DND-41 (cell line): ENCODE data around the gene ADH1C.
"Not testable (repeated sequence)": the region's sequence is repeated elsewhere in the genome, so short reads cannot be mapped to it uniquely, and the experiment has no call there.

Experiments used
- ATAC-seq: fragments of 200-7000 bp; cut with Tn5 transposase; 3 replicates; pipeline ENCODE4 v1.9.1; 2021; ENCODE audit warnings: low read depth; ENCODE audit not compliant: insufficient read depth
- DNase-seq: peaks from one replicate; pipeline ENCODE4 v3.0.0-alpha.2; 2020
- H2AFZ ChIP-seq: 2 replicates; pipeline ENCODE4 v1.6.0; 2012; ENCODE audit warnings: low read depth, low read length
- H3K27ac ChIP-seq: 2 replicates; pipeline ENCODE4 v1.5.1; 2012; ENCODE audit warnings: low read length, inconsistent platforms
- H3K27me3 ChIP-seq: fragments of 200-600 bp; sonication (generic); 2 replicates; pipeline ENCODE4 v1.6.0; 2012; ENCODE audit warnings: low read length, mild to moderate bottlenecking, inconsistent platforms; ENCODE audit not compliant: insufficient read depth, poor library complexity
- H3K36me3 ChIP-seq: 2 replicates; pipeline ENCODE4 v1.5.1; 2012; ENCODE audit warnings: low read length, inconsistent platforms; ENCODE audit not compliant: insufficient read depth
- H3K4me1 ChIP-seq: 2 replicates; pipeline ENCODE4 v1.5.1; 2012; ENCODE audit warnings: mild to moderate bottlenecking, low read length; ENCODE audit not compliant: insufficient read depth
- H3K4me2 ChIP-seq: 2 replicates; pipeline ENCODE4 v1.6.0; 2012; ENCODE audit warnings: mild to moderate bottlenecking, moderate library complexity, low read length, inconsistent platforms; ENCODE audit not compliant: insufficient read depth
- H3K4me3 ChIP-seq, 2 experiments: fragments of 200-600 bp in 1 of 2; shearing (Covaris generic) in 1 of 2; 2 replicates each; pipeline ENCODE4 v1.5.1; 2012 to 2016; ENCODE audit warnings: inconsistent platforms in 2 of 2, low read length in 2 of 2, mild to moderate bottlenecking in 2 of 2, low read depth in 1 of 2, moderate library complexity in 1 of 2
- H3K79me2 ChIP-seq: 2 replicates; pipeline ENCODE4 v1.6.0; 2012; ENCODE audit warnings: low read length, inconsistent platforms; ENCODE audit not compliant: insufficient read depth
- H3K9ac ChIP-seq: 2 replicates; pipeline ENCODE4 v1.6.0; 2012; ENCODE audit warnings: low read depth, mild to moderate bottlenecking, inconsistent platforms, low read length, moderate library complexity
- H3K9me3 ChIP-seq: 2 replicates; pipeline ENCODE4 v1.5.1; 2012; ENCODE audit warnings: low read length, moderate library complexity, mild to moderate bottlenecking, inconsistent platforms; ENCODE audit not compliant: insufficient read depth, severe bottlenecking
- H4K20me1 ChIP-seq: 2 replicates; pipeline ENCODE4 v1.6.0; 2012; ENCODE audit warnings: low read length; ENCODE audit not compliant: insufficient read depth
- CTCF ChIP-seq: IDR thresholded peaks from 2 replicates; pipeline ENCODE4 v1.5.1; 2012; ENCODE audit warnings: borderline replicate concordance, low read length, moderate library complexity, mild to moderate bottlenecking; ENCODE audit not compliant: poor library complexity, severe bottlenecking; ENCODE audit errors: extremely low read depth
- EZH2 ChIP-seq: IDR thresholded peaks from 3 replicates; pipeline ENCODE4 v1.6.1; 2012; ENCODE audit warnings: borderline replicate concordance, low read depth, mild to moderate bottlenecking, moderate library complexity, low read length, inconsistent platforms; ENCODE audit not compliant: severe bottlenecking

Gene ADH1C

GRCh38 chr4:99378876-99379275 lies 26.3 kb upstream of the ADH1C start:
- Histone ChIP-seq H3K27ac (no peak overlapping the region), H4K20me1 (no peaks in the 10 kb centered on the region)
- ATAC-seq: no peak

GRCh38 chr4:99377341-99377740 lies 24.8 kb upstream of the ADH1C start:
- H3K36me3 ChIP-seq, H3K4me1 ChIP-seq, H3K27ac ChIP-seq, H2AFZ ChIP-seq, H3K4me3 ChIP-seq, H3K9me3 ChIP-seq, ATAC-seq, H3K4me2 ChIP-seq, H3K79me2 ChIP-seq, H3K9ac ChIP-seq, H3K27me3 ChIP-seq, H4K20me1 ChIP-seq, DNase-seq: not testable (repeated sequence)
- peak; percentile 29 for TF ChIP-seq CTCF

More at GRCh38 chr4:99378876-99379275, 26.3 kb upstream of the ADH1C start:
- Histone ChIP-seq H3K4me3 (no peak overlapping the region), H3K27me3 (no peaks in the 10 kb centered on the region), H3K9me3 (peaks cover 6% of the 10 kb centered on the region), H3K79me2 (no peaks in the 10 kb centered on the region), H3K9ac (no peak overlapping the region), H3K4me1 (no peaks in the 10 kb centered on the region), H2AFZ (no peak overlapping the region), H3K36me3 (no peaks in the 10 kb centered on the region), H3K4me2 (no peak overlapping the region)
- TF ChIP-seq EZH2: no peak
- no peak for DNase-seq

GRCh38 chr4:99372464-99372863 lies 19.9 kb upstream of the ADH1C start:
- not testable (repeated sequence) for H3K9ac ChIP-seq, H2AFZ ChIP-seq, DNase-seq, ATAC-seq, H4K20me1 ChIP-seq, H3K79me2 ChIP-seq, H3K27ac ChIP-seq, H3K4me2 ChIP-seq, H3K36me3 ChIP-seq, H3K9me3 ChIP-seq, H3K27me3 ChIP-seq, H3K4me1 ChIP-seq, H3K4me3 ChIP-seq

- not testable (repeated sequence) for H4K20me1 ChIP-seq, H3K27me3 ChIP-seq, H3K27ac ChIP-seq, H3K4me1 ChIP-seq, H3K4me3 ChIP-seq, DNase-seq, H3K9me3 ChIP-seq, H3K4me2 ChIP-seq, H2AFZ ChIP-seq, H3K9ac ChIP-seq, ATAC-seq, H3K79me2 ChIP-seq, H3K36me3 ChIP-seq
Observed at GRCh38 chr4:99367817-99368216, 15.3 kb upstream of the ADH1C start.

GRCh38 chr4:99366491-99366890 lies 13.9 kb upstream of the ADH1C start:
- H3K4me2 ChIP-seq: no peak overlapping the region
- no peaks in the 10 kb centered on the region for H3K36me3 ChIP-seq
- H3K4me3 ChIP-seq: no peak overlapping the region
- H3K27ac ChIP-seq: no peak overlapping the region
- no peaks in the 10 kb centered on the region for H3K9me3 ChIP-seq
- no peak overlapping the region for H2AFZ ChIP-seq
- DNase-seq (no peak), ATAC-seq (no peak)
- H3K27me3 ChIP-seq: no peaks in the 10 kb centered on the region
- no peaks in the 10 kb centered on the region for H4K20me1 ChIP-seq
- TF ChIP-seq CTCF: no peak
- TF ChIP-seq EZH2: no peak
- no peaks in the 10 kb centered on the region for H3K79me2 ChIP-seq
- H3K9ac ChIP-seq: no peak overlapping the region
- H3K4me1 ChIP-seq: no peaks in the 10 kb centered on the region
